Neural progenitor cell (in vitro differentiated cells): ENCODE measurements around the gene SMIM36. TPM values are rescaled to one million over a fixed set of nuclear protein-coding genes. Genes with fewer than 3 reads are reported as not detected.

Source experiments
- DNase-seq: peaks from one replicate; pipeline ENCODE4 v3.0.0-alpha.2; 2016; ENCODE audit warnings: low spot score
- H2AFZ ChIP-seq: fragments of 200-600 bp; sonication (generic); replicated peaks from 2 replicates; pipeline ENCODE4 v1.6.1; 2016; ENCODE audit warnings: antibody characterized with exemption
- H3F3A ChIP-seq: fragments of 200-600 bp; sonication (generic); 2 replicates; pipeline ENCODE4 v1.6.1; 2016; ENCODE audit warnings: antibody characterized with exemption, low read depth
- H3K27ac ChIP-seq: fragments of 200-600 bp; sonication (generic); 2 replicates; pipeline ENCODE4 v1.5.1; 2016; ENCODE audit warnings: mild to moderate bottlenecking
- H3K27me3 ChIP-seq: fragments of 200-600 bp; sonication (generic); 2 replicates; pipeline ENCODE4 v1.6.1; 2016; ENCODE audit warnings: mild to moderate bottlenecking, moderate library complexity
- H3K36me3 ChIP-seq: fragments of 200-600 bp; sonication (generic); 2 replicates; pipeline ENCODE4 v1.5.1; 2016
- H3K4me1 ChIP-seq: fragments of 200-600 bp; sonication (generic); 2 replicates; pipeline ENCODE4 v1.6.1; 2016; ENCODE audit warnings: mixed run types
- H3K4me2 ChIP-seq: fragments of 200-600 bp; sonication (generic); 2 replicates; pipeline ENCODE4 v1.6.1; 2016
- H3K4me3 ChIP-seq: fragments of 200-600 bp; sonication (generic); 2 replicates; pipeline ENCODE4 v1.5.1; 2016
- H3K79me2 ChIP-seq: fragments of 200-600 bp; sonication (generic); 2 replicates; pipeline ENCODE4 v1.6.1; 2016; ENCODE audit warnings: low read depth
- H3K9ac ChIP-seq: fragments of 200-600 bp; sonication (generic); 2 replicates; pipeline ENCODE4 v1.6.1; 2016
- H3K9me3 ChIP-seq: fragments of 200-600 bp; sonication (generic); 2 replicates; pipeline ENCODE4 v1.5.1; 2016; ENCODE audit warnings: low read depth
- H4K20me1 ChIP-seq: fragments of 200-600 bp; sonication (generic); 2 replicates; pipeline ENCODE4 v1.6.1; 2016; ENCODE audit warnings: low read depth
- H3K27ac Mint-ChIP-seq: 3 replicates; pipeline ENCODE4 v1.8.0; 2021; ENCODE audit warnings: mixed read lengths
- H3K27me3 Mint-ChIP-seq: 2 replicates; pipeline ENCODE4 v1.8.0; 2022; ENCODE audit warnings: low read depth, mild to moderate bottlenecking, inconsistent platforms, moderate library complexity, mixed read lengths; ENCODE audit not compliant: insufficient read depth
- H3K36me3 Mint-ChIP-seq: 3 replicates; pipeline ENCODE4 v1.8.0; 2021; ENCODE audit warnings: mixed read lengths
- H3K4me1 Mint-ChIP-seq: 3 replicates; pipeline ENCODE4 v1.8.0; 2021; ENCODE audit warnings: mixed read lengths
- H3K4me3 Mint-ChIP-seq: 3 replicates; pipeline ENCODE4 v1.8.0; 2021; ENCODE audit warnings: mild to moderate bottlenecking, moderate library complexity, mixed read lengths
- H3K9me3 Mint-ChIP-seq: 3 replicates; pipeline ENCODE4 v1.8.0; 2020; ENCODE audit warnings: mixed read lengths
- EZH2 ChIP-seq: fragments of 200-600 bp; sonication (generic); IDR thresholded peaks from 2 replicates; pipeline ENCODE4 v1.6.1; 2017; ENCODE audit warnings: antibody characterized with exemption, mild to moderate bottlenecking, moderate library complexity
- EZH2phosphoT487 ChIP-seq: fragments of 200-600 bp; sonication (generic); IDR thresholded peaks from 2 replicates; pipeline ENCODE4 v1.6.1; 2017; ENCODE audit warnings: antibody characterized with exemption
- total RNA-seq: library from RNA; depleted of rRNA; stranded (reverse); fragments of >200 nt; gene quantifications from 2 replicates; pipeline ENCODE4 v1.2.3, GENCODE V29; 2015; ENCODE audit warnings: low replicate concordance
- TF ChIP-seq, protein P1 (sequence below): fragments of 200-600 bp; sonication (generic); IDR thresholded peaks from 2 replicates; pipeline ENCODE4 v1.5.1; 2017; ENCODE audit warnings: antibody characterized with exemption, mild to moderate bottlenecking

SMIM36 gene
- total RNA-seq, 1 donor from 2014 or later, result not detected

- H3K36me3 Mint-ChIP-seq, result no peaks in the 10 kb centered on the region
- no peak overlapping the region for H3K4me3 Mint-ChIP-seq
- peaks cover 6% of the 10 kb centered on the region for H3K27me3 Mint-ChIP-seq
Observed at GRCh38 chr17:55463600-55463999, 47.7 kb downstream of the SMIM36 start.

GRCh38 chr17:55462711-55463110, 48.5 kb downstream of the SMIM36 start:
- H3K27me3 ChIP-seq, result no peaks in the 10 kb centered on the region

More at GRCh38 chr17:55463600-55463999, 47.7 kb downstream of the SMIM36 start:
- Histone ChIP-seq H3K4me1 (peaks cover 15% of the 10 kb centered on the region), H3K4me3 (no peak overlapping the region), H4K20me1 (no peaks in the 10 kb centered on the region), H3K9ac (no peak overlapping the region), H3K4me2 (no peak overlapping the region), H3K27me3 (no peaks in the 10 kb centered on the region), H3F3A (peaks cover 3% of the 10 kb centered on the region), H3K27ac (no peak overlapping the region), H3K9me3 (no peaks in the 10 kb centered on the region), H3K79me2 (no peaks in the 10 kb centered on the region), H3K36me3 (no peaks in the 10 kb centered on the region), H2AFZ (no peak overlapping the region)
- H3K4me1 Mint-ChIP-seq, result no peaks in the 10 kb centered on the region
- no peak for TF ChIP-seq EZH2
- H3K27ac Mint-ChIP-seq, result no peak overlapping the region
- no peak for DNase-seq
- H3K9me3 Mint-ChIP-seq, result peaks cover 5% of the 10 kb centered on the region

DNA sequence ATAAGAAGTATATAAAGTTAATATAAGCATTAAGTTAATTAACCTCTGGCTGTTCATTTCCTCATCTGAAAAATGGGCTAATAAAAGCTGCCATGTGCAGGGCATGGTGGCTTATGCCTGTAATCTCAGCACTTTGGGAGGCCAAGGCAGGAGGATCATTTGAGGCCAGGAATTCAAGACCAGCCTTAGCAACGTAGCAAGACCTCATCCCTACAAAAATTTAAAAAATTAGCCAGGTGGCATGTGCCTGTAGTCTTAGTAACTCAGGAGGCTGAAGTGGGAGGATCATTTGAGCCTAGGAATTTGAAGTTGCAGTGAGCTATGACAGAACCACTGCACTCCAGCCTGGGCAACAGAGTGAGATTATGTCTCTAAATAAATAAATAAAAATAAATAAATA, 49.0 kb downstream of the SMIM36 start:
- H3K27me3 Mint-ChIP-seq, result peaks cover 6% of the 10 kb centered on the region
- Histone ChIP-seq H3K27ac (no peak overlapping the region), H3F3A (peaks cover 3% of the 10 kb centered on the region), H3K79me2 (no peaks in the 10 kb centered on the region), H3K9ac (no peak overlapping the region), H3K27me3 (no peaks in the 10 kb centered on the region), H2AFZ (no peak overlapping the region), H3K36me3 (no peaks in the 10 kb centered on the region), H4K20me1 (no peaks in the 10 kb centered on the region), H3K4me3 (no peak overlapping the region), H3K4me1 (peaks cover 15% of the 10 kb centered on the region), H3K4me2 (no peak overlapping the region), H3K9me3 (no peaks in the 10 kb centered on the region)
- no peaks in the 10 kb centered on the region for H3K4me1 Mint-ChIP-seq
- H3K9me3 Mint-ChIP-seq, result peaks cover 2% of the 10 kb centered on the region
- no peak overlapping the region for H3K4me3 Mint-ChIP-seq
- H3K27ac Mint-ChIP-seq, result no peak overlapping the region
- DNase-seq, result no peak
- TF ChIP-seq EZH2 (no peak), EZH2phosphoT487 (no peak)
- TF ChIP-seq, protein P1, sequence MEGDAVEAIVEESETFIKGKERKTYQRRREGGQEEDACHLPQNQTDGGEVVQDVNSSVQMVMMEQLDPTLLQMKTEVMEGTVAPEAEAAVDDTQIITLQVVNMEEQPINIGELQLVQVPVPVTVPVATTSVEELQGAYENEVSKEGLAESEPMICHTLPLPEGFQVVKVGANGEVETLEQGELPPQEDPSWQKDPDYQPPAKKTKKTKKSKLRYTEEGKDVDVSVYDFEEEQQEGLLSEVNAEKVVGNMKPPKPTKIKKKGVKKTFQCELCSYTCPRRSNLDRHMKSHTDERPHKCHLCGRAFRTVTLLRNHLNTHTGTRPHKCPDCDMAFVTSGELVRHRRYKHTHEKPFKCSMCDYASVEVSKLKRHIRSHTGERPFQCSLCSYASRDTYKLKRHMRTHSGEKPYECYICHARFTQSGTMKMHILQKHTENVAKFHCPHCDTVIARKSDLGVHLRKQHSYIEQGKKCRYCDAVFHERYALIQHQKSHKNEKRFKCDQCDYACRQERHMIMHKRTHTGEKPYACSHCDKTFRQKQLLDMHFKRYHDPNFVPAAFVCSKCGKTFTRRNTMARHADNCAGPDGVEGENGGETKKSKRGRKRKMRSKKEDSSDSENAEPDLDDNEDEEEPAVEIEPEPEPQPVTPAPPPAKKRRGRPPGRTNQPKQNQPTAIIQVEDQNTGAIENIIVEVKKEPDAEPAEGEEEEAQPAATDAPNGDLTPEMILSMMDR, result no peak
- H3K36me3 Mint-ChIP-seq, result no peaks in the 10 kb centered on the region

More at GRCh38 chr17:55462711-55463110, 48.5 kb downstream of the SMIM36 start:
- H3K4me1 ChIP-seq, result peaks cover 15% of the 10 kb centered on the region
- H3K4me3 ChIP-seq, result no peak overlapping the region
- no peaks in the 10 kb centered on the region for H3K79me2 ChIP-seq
- Mint-ChIP-seq H3K27ac (no peak overlapping the region), H3K4me3 (no peak overlapping the region), H3K36me3 (no peaks in the 10 kb centered on the region), H3K27me3 (peaks cover 6% of the 10 kb centered on the region), H3K4me1 (no peaks in the 10 kb centered on the region), H3K9me3 (peaks cover 3% of the 10 kb centered on the region)
- no peak overlapping the region for H2AFZ ChIP-seq
- H4K20me1 ChIP-seq, result no peaks in the 10 kb centered on the region
- no peak overlapping the region for H3K4me2 ChIP-seq
- no peaks in the 10 kb centered on the region for H3K36me3 ChIP-seq
- peaks cover 3% of the 10 kb centered on the region for H3F3A ChIP-seq
- no peaks in the 10 kb centered on the region for H3K9me3 ChIP-seq
- H3K27ac ChIP-seq, result no peak overlapping the region
- TF ChIP-seq EZH2phosphoT487, result no peak
- TF ChIP-seq, protein P1, result no peak
- no peak for DNase-seq
- H3K9ac ChIP-seq, result no peak overlapping the region

GRCh38 chr17:55458978-55459377, 52.3 kb downstream of the SMIM36 start:
- Histone ChIP-seq H3K36me3 (no peaks in the 10 kb centered on the region), H3K9me3 (no peaks in the 10 kb centered on the region), H2AFZ (no peak overlapping the region), H3K27me3 (no peaks in the 10 kb centered on the region), H3K4me3 (no peak overlapping the region), H3K79me2 (no peaks in the 10 kb centered on the region), H3K27ac (no peak overlapping the region), H3K9ac (no peak overlapping the region), H3F3A (no peaks in the 10 kb centered on the region), H4K20me1 (no peaks in the 10 kb centered on the region), H3K4me1 (peaks cover 5% of the 10 kb centered on the region), H3K4me2 (no peak overlapping the region)
- Mint-ChIP-seq H3K27ac (no peak overlapping the region), H3K4me3 (no peak overlapping the region), H3K27me3 (peaks cover 2% of the 10 kb centered on the region), H3K4me1 (peaks cover 2% of the 10 kb centered on the region), H3K36me3 (no peaks in the 10 kb centered on the region), H3K9me3 (peaks cover 6% of the 10 kb centered on the region)
- TF ChIP-seq EZH2 (no peak), EZH2phosphoT487 (no peak)
- TF ChIP-seq, protein P1, result no peak
- DNase-seq, result no peak
